Endothelial cell (in vitro differentiated cells): ENCODE results near the gene HAGHL. TPM values are rescaled to one million over a fixed set of nuclear protein-coding genes. Genes with fewer than 3 reads are reported as not detected.

Experiments used
- DNase-seq: peaks from one replicate; pipeline ENCODE4 v3.0.0; 2021; ENCODE audit warnings: low spot score
- H3K27ac Mint-ChIP-seq: one replicate; pipeline ENCODE4 v1.8.0; 2021; ENCODE audit warnings: mixed read lengths, inconsistent platforms; ENCODE audit not compliant: unreplicated experiment
- H3K27me3 Mint-ChIP-seq: one replicate; pipeline ENCODE4 v1.8.0; 2021; ENCODE audit warnings: mild to moderate bottlenecking, moderate library complexity, mixed read lengths, inconsistent platforms; ENCODE audit not compliant: unreplicated experiment
- H3K36me3 Mint-ChIP-seq: one replicate; pipeline ENCODE4 v1.8.0; 2021; ENCODE audit warnings: mild to moderate bottlenecking, low read depth, mixed read lengths, inconsistent platforms; ENCODE audit not compliant: unreplicated experiment
- H3K4me1 Mint-ChIP-seq: one replicate; pipeline ENCODE4 v1.8.0; 2021; ENCODE audit warnings: mild to moderate bottlenecking, mixed read lengths, inconsistent platforms; ENCODE audit not compliant: unreplicated experiment
- H3K4me3 Mint-ChIP-seq: one replicate; pipeline ENCODE4 v1.8.0; 2021; ENCODE audit warnings: mild to moderate bottlenecking, mixed read lengths, inconsistent platforms; ENCODE audit not compliant: unreplicated experiment
- H3K9me3 Mint-ChIP-seq: one replicate; pipeline ENCODE4 v1.8.0; 2021; ENCODE audit warnings: mixed read lengths, inconsistent platforms; ENCODE audit not compliant: unreplicated experiment
- microRNA-seq: library from miRNA; unstranded; fragments of <30 nt; microRNA quantifications from one replicate; pipeline ENCODE4, GENCODE V29; 2020; ENCODE audit not compliant: unreplicated experiment
- total RNA-seq: library from RNA; stranded (reverse); fragmentation: NEBNext Ultra II Directional; extraction: Animal tissue kit (Norgen Biotek cat#: 25700); gene quantifications from one replicate; pipeline ENCODE4 v1.2.1, GENCODE V29; 2021; ENCODE audit not compliant: unreplicated experiment
- TF ChIP-seq, protein P1 (sequence below): fragments of 200-600 bp; sonication (generic); IDR thresholded peaks from one replicate; pipeline ENCODE4 v1.5.0; 2021; ENCODE audit warnings: antibody characterized with exemption; ENCODE audit not compliant: unreplicated experiment

The HAGHL gene
- total RNA-seq, 1 donor from 2014 or later = 1.5 TPM

DNA sequence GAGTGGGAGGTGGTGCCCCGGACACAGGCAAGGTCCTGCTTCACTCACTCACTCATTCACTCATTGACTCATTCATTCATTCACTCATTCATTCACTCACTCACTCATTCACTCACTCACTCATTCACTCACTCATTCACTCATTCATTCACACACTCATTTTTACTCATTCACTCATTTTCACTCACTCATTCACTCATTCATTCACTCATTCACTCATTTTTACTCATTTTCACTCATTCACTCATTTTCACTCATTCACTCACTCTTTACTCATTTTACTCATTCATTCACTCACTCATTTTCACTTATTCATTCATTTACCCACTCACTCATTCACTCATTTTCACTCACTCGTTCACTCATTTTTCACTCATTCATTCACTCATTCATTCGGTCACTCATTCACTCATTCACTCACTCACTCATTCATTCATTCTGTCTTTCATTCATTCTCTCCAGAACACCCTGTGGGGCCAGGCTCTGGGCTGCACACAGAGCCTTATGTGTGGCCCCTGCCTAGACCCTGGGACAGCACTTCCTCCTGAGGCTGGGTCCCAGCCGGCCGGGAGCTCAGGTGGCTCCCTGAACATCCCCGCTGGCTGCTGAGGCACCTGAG, 52.1 kb downstream of the HAGHL start:
- no peaks in the 10 kb centered on the region for H3K9me3 Mint-ChIP-seq
- H3K27me3 Mint-ChIP-seq = peaks cover 8% of the 10 kb centered on the region
- TF ChIP-seq, protein P1, sequence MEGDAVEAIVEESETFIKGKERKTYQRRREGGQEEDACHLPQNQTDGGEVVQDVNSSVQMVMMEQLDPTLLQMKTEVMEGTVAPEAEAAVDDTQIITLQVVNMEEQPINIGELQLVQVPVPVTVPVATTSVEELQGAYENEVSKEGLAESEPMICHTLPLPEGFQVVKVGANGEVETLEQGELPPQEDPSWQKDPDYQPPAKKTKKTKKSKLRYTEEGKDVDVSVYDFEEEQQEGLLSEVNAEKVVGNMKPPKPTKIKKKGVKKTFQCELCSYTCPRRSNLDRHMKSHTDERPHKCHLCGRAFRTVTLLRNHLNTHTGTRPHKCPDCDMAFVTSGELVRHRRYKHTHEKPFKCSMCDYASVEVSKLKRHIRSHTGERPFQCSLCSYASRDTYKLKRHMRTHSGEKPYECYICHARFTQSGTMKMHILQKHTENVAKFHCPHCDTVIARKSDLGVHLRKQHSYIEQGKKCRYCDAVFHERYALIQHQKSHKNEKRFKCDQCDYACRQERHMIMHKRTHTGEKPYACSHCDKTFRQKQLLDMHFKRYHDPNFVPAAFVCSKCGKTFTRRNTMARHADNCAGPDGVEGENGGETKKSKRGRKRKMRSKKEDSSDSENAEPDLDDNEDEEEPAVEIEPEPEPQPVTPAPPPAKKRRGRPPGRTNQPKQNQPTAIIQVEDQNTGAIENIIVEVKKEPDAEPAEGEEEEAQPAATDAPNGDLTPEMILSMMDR = no peak
- no peaks in the 10 kb centered on the region for H3K4me1 Mint-ChIP-seq
- no peak overlapping the region for H3K4me3 Mint-ChIP-seq
- H3K36me3 Mint-ChIP-seq = no peaks in the 10 kb centered on the region
- no peak overlapping the region for H3K27ac Mint-ChIP-seq
- no peak for DNase-seq

Small RNAs within 50 kb of the gene (microRNA-seq; reads per million reads assigned to microRNA genes)
- gene MIR662 = not detected

Other genes with a start within 250 kb of the HAGHL start
- 49.0 TPM for gene CAPN15, start 199.4 kb upstream of the HAGHL start, total RNA-seq
- not detected for gene PRR35, start 166.7 kb upstream of the HAGHL start, total RNA-seq
- 0.69 TPM for gene NHLRC4, start 160.1 kb upstream of the HAGHL start, total RNA-seq
- gene PIGQ, start 157.1 kb upstream of the HAGHL start, total RNA-seq = 38.4 TPM
- gene RAB40C, start 137.0 kb upstream of the HAGHL start, total RNA-seq = 18.5 TPM
- 0.44 TPM for gene WFIKKN1, start 96.1 kb upstream of the HAGHL start, total RNA-seq
- 48.5 TPM for gene METTL26, start 90.8 kb upstream of the HAGHL start, total RNA-seq
- gene MCRIP2, start 85.3 kb upstream of the HAGHL start, total RNA-seq = 2.9 TPM
- gene WDR90, start 77.7 kb upstream of the HAGHL start, total RNA-seq = 25.2 TPM
- gene RHOT2, start 59.0 kb upstream of the HAGHL start, total RNA-seq = 121 TPM
- 1.6 TPM for gene RHBDL1, start 51.4 kb upstream of the HAGHL start, total RNA-seq
- gene STUB1, start 46.7 kb upstream of the HAGHL start, total RNA-seq = 93.7 TPM
- 31.6 TPM for gene JMJD8, start 42.8 kb upstream of the HAGHL start, total RNA-seq
- gene WDR24, start 36.7 kb upstream of the HAGHL start, total RNA-seq = 16.1 TPM
- gene FBXL16, start 21.3 kb upstream of the HAGHL start, total RNA-seq = not detected
- gene METRN, start 12.0 kb upstream of the HAGHL start, total RNA-seq = 11.2 TPM
- 11.1 TPM for gene ANTKMT, start 6.0 kb upstream of the HAGHL start, total RNA-seq
- gene CCDC78, start 663 bp upstream of the HAGHL start, total RNA-seq = 0.85 TPM
- gene CIAO3, start 13.9 kb downstream of the HAGHL start, total RNA-seq = 51.0 TPM
- 0.44 TPM for gene MSLN, start 33.6 kb downstream of the HAGHL start, total RNA-seq
- 27.6 TPM for gene RPUSD1, start 61.3 kb downstream of the HAGHL start, total RNA-seq
- gene CHTF18, start 61.5 kb downstream of the HAGHL start, total RNA-seq = 56.8 TPM
- gene GNG13, start 73.6 kb downstream of the HAGHL start, total RNA-seq = not detected
- 21.7 TPM for gene LMF1, start 243.9 kb downstream of the HAGHL start, total RNA-seq